Common myeloid progenitor, CD34-positive (primary cell): ENCODE results near the gene MECP2.
"Not testable (repeated sequence)": the region's sequence is repeated elsewhere in the genome, so short reads cannot be mapped to it uniquely, and the experiment has no call there.

Experiments used
- CTCF ChIA-PET: fragments of 350-600 bp; sonication (Branson Sonifier 250); formaldehyde crosslinking; loops from one replicate; lab custom pipeline; 2021; ENCODE audit warnings: antibody characterized with exemption; lab: Charles Lee
- POLR2A ChIA-PET: fragments of 350-600 bp; sonication (Branson Sonifier 250); formaldehyde crosslinking; loops from one replicate; lab custom pipeline; 2021; ENCODE audit warnings: antibody characterized with exemption; lab: Charles Lee
- DNase-seq, 3 donors: peaks; one replicate each; pipeline versions ENCODE4 v3.0.0 to v3.0.0-alpha.2; 2013
- H3K27ac ChIP-seq, 2 experiments: 1 replicate in 1 of 2; 2 replicates in 1 of 2; pipeline ENCODE4 v1.7.0; 2013; ENCODE audit warnings: inconsistent platforms in 2 of 2, low read length in 2 of 2, mild to moderate bottlenecking in 2 of 2, low read depth in 1 of 2, moderate library complexity in 1 of 2; ENCODE audit not compliant: severe bottlenecking in 2 of 2, insufficient read depth in 1 of 2, poor library complexity in 1 of 2
- H3K27me3 ChIP-seq, 5 experiments: replicated peaks in 2 of 5; 1 replicate in 3 of 5; 2 replicates in 2 of 5; pipeline versions ENCODE4 v1.6.1 to v1.7.0; 2013; ENCODE audit warnings: low read length in 4 of 5, mild to moderate bottlenecking in 2 of 5, moderate library complexity in 2 of 5, inconsistent platforms in 1 of 5; ENCODE audit not compliant: insufficient read depth in 5 of 5, control insufficient read depth in 4 of 5
- H3K36me3 ChIP-seq, 4 experiments: 1 replicate in 2 of 4; 2 replicates in 2 of 4; pipeline versions ENCODE4 v1.6.1 to v1.7.0; 2013; ENCODE audit warnings: low read length in 3 of 4, control low read depth in 1 of 4, mild to moderate bottlenecking in 1 of 4; ENCODE audit not compliant: control insufficient read depth in 4 of 4, insufficient read depth in 4 of 4
- H3K4me1 ChIP-seq, 4 experiments: 1 replicate in 3 of 4; 2 replicates in 1 of 4; pipeline versions ENCODE4 v1.6.1 to v1.7.1; 2013; ENCODE audit warnings: low read length in 3 of 4, mild to moderate bottlenecking in 3 of 4, control low read depth in 1 of 4, inconsistent platforms in 1 of 4, moderate library complexity in 1 of 4; ENCODE audit not compliant: control insufficient read depth in 4 of 4, insufficient read depth in 4 of 4; ENCODE audit errors: control extremely low read depth in 1 of 4
- H3K4me3 ChIP-seq, 7 experiments: 1 replicate in 4 of 7; 2 replicates in 3 of 7; pipeline versions ENCODE4 v1.5.1 to v1.7.0; 2013; ENCODE audit warnings: mild to moderate bottlenecking in 7 of 7, low read length in 6 of 7, moderate library complexity in 6 of 7, inconsistent platforms in 2 of 7, low read depth in 2 of 7, control low read depth in 1 of 7; ENCODE audit not compliant: insufficient read depth in 4 of 7, control insufficient read depth in 1 of 7; ENCODE audit errors: extremely low read depth in 1 of 7
- H3K9me3 ChIP-seq, 5 experiments: 1 replicate in 4 of 5; 2 replicates in 1 of 5; pipeline versions ENCODE4 v1.6.1 to v1.7.1; 2013; ENCODE audit warnings: low read length in 4 of 5, mild to moderate bottlenecking in 2 of 5, inconsistent platforms in 1 of 5, low read depth in 1 of 5, moderate library complexity in 1 of 5; ENCODE audit not compliant: control insufficient read depth in 4 of 5, insufficient read depth in 2 of 5; ENCODE audit errors: control extremely low read depth in 1 of 5
- WGBS: methylation state at CpG from one replicate; pipeline ENCODE4 v1.1.5; 2013; ENCODE audit not compliant: insufficient coverage; 5-methylcytosine and 5-hydroxymethylcytosine counted together

The MECP2 gene

GRCh38 chrX:153984351-153985178 is 113.0 kb downstream of the MECP2 start:
- H3K36me3 ChIP-seq, result no peaks in the 10 kb centered on the region
- 78% methylated on average over 9 of the region's 20 CpGs for WGBS
- ChIA-PET CTCF (interaction anchor here (1.1 kb wide), 1 partner anchor 29 kb away, joined by 3 read pairs; no protein-coding TSS in a partner anchor), POLR2A (no interaction called here)
- H3K4me1 ChIP-seq, result peaks cover 9 to 56% (median 46%) of the 10 kb centered on the region in 4 experiments
- peak overlapping the region; percentile 25 to 46 for H3K27ac ChIP-seq
- H3K4me3 ChIP-seq, result no peak overlapping the region
- peaks cover 0 to 25% (median 0%) of the 10 kb centered on the region in 5 experiments for H3K27me3 ChIP-seq
- H3K9me3 ChIP-seq, result no peaks in the 10 kb centered on the region
- DNase-seq, result peak in 2 of 3 donors; percentile 53 to 60

GRCh38 chrX:153983321-153983801 is 114.2 kb downstream of the MECP2 start:
- 83% methylated on average over 11 of the region's 12 CpGs for WGBS
- Histone ChIP-seq H3K4me1 (peaks cover 9 to 56% (median 46%) of the 10 kb centered on the region in 4 experiments), H3K36me3 (no peaks in the 10 kb centered on the region), H3K4me3 (no peak overlapping the region), H3K9me3 (no peaks in the 10 kb centered on the region), H3K27me3 (peaks cover 0 to 25% (median 0%) of the 10 kb centered on the region in 5 experiments), H3K27ac (no peak overlapping the region)
- CTCF ChIA-PET, result no interaction called here
- POLR2A ChIA-PET, result no interaction called here
- no peak for DNase-seq

- H3K4me3 ChIP-seq, result peak overlapping the region in 2 of 7 experiments; percentile 22 to 23
- H3K9me3 ChIP-seq, result no peaks in the 10 kb centered on the region
- ChIA-PET CTCF (no interaction called here), POLR2A (no interaction called here)
- peaks cover 0 to 25% (median 0%) of the 10 kb centered on the region in 5 experiments for H3K27me3 ChIP-seq
- peak; percentile 55 to 87 (median 84) for DNase-seq
- 68% methylated on average over 51 of the region's 52 CpGs for WGBS
- H3K36me3 ChIP-seq, result no peaks in the 10 kb centered on the region
- no peak overlapping the region for H3K27ac ChIP-seq
- H3K4me1 ChIP-seq, result peaks cover 9 to 53% (median 44%) of the 10 kb centered on the region in 4 experiments
Observed at GRCh38 chrX:153981771-153982533, 115.6 kb downstream of the MECP2 start.

GRCh38 chrX:153981231-153981630 is 116.3 kb downstream of the MECP2 start:
- ChIA-PET POLR2A (no interaction called here), CTCF (no interaction called here)
- Histone ChIP-seq H3K4me3 (peak overlapping the region in 2 of 7 experiments; percentile 22 to 23), H3K4me1 (peaks cover 9 to 48% (median 43%) of the 10 kb centered on the region in 4 experiments), H3K27me3 (peaks cover 0 to 25% (median 0%) of the 10 kb centered on the region in 5 experiments), H3K27ac (no peak overlapping the region), H3K36me3 (no peaks in the 10 kb centered on the region), H3K9me3 (no peaks in the 10 kb centered on the region)
- WGBS, result 81% methylated on average over 5 of the region's 7 CpGs
- no peak for DNase-seq

- Histone ChIP-seq H3K27me3 (peaks cover 0 to 25% (median 0%) of the 10 kb centered on the region in 5 experiments), H3K4me1 (peaks cover 9 to 45% (median 41%) of the 10 kb centered on the region in 4 experiments)
- 76% methylated on average over 7 of the region's 10 CpGs for WGBS
- H3K4me3 ChIP-seq, H3K27ac ChIP-seq, H3K9me3 ChIP-seq, DNase-seq, POLR2A ChIA-PET, H3K36me3 ChIP-seq: not testable (repeated sequence)
- CTCF ChIA-PET, result interaction anchor here (0.8 to 1.4 kb wide), 3 partner anchors 12 to 33 kb away, joined by 3 to 4 read pairs (median 3); no protein-coding TSS in a partner anchor
Observed at GRCh38 chrX:153980394-153980793, 117.1 kb downstream of the MECP2 start.

- H3K9me3 ChIP-seq, result no peaks in the 10 kb centered on the region
- no peak for DNase-seq
- H3K36me3 ChIP-seq, result peaks cover 0 to 1% (median 0%) of the 10 kb centered on the region in 4 experiments
- ChIA-PET CTCF (interaction anchor here (0.5 kb wide), 1 partner anchor 91 kb away, joined by 3 read pairs; no protein-coding TSS in a partner anchor), POLR2A (interaction anchor here (0.6 kb wide), 1 partner anchor 46 kb away, joined by 3 read pairs; no protein-coding TSS in a partner anchor)
- peaks cover 0 to under 1% (median 0%) of the 10 kb centered on the region in 5 experiments for H3K27me3 ChIP-seq
- peaks cover 0 to 23% (median 20%) of the 10 kb centered on the region in 4 experiments for H3K4me1 ChIP-seq
- no peak overlapping the region for H3K4me3 ChIP-seq
- WGBS, result 80% methylated on average over 3 of the region's 3 CpGs
- peak overlapping the region in 1 of 2 experiments; percentile 99 for H3K27ac ChIP-seq
Observed at GRCh38 chrX:153974726-153975286, 122.7 kb downstream of the MECP2 start.
